ELR (cell line): Measurements from ENCODE around the gene ARHGEF19.

Experiments used
- DNase-seq: peaks from one replicate; pipeline ENCODE4 v3.0.0-alpha.2; 2015; ENCODE audit warnings: low read depth

ARHGEF19 gene

GRCh38 chr1:16149702-16150488 is 62.6 kb downstream of the ARHGEF19 start:
- DNase-seq = no peak

- no peak for DNase-seq
These were observed 63.3 kb downstream of the ARHGEF19 start for GRCh38 chr1:16149146-16149545.

- DNase-seq = no peak
These were observed 63.9 kb downstream of the ARHGEF19 start for GRCh38 chr1:16148329-16149092.
